Measurements from ENCODE around the gene SMAD1. TPM values are rescaled to one million over a fixed set of nuclear protein-coding genes. Genes with fewer than 3 reads are reported as not detected.

The SMAD1 gene
- total RNA-seq, 1 donor: 33.2 TPM

- TF ChIP-seq CTCF (IDR thresholded peaks at IDR 0.05; ENCODE audit: insufficient read depth, low read depth, low read length): no peak
- DNase-seq (ENCODE audit: low read depth): no peak
- no peak overlapping the region for H3K4me3 ChIP-seq (ENCODE audit: low read depth, low read length)
Observed at GRCh38 chr4:145473203-145473602, 8.4 kb upstream of the SMAD1 start.

- no peak overlapping the region for H3K4me3 ChIP-seq (ENCODE audit: low read depth, low read length)
- no peak for DNase-seq (ENCODE audit: low read depth)
- TF ChIP-seq CTCF (IDR thresholded peaks at IDR 0.05; ENCODE audit: insufficient read depth, low read depth, low read length): no peak
Observed at GRCh38 chr4:145480257-145480656, 1.4 kb upstream of the SMAD1 start.

GRCh38 chr4:145481942-145482208 is 222 bp downstream of the SMAD1 start:
- H3K4me3 ChIP-seq (ENCODE audit: low read depth, low read length): peak overlapping the region; percentile 74
- TF ChIP-seq CTCF (IDR thresholded peaks at IDR 0.05; ENCODE audit: insufficient read depth, low read depth, low read length): no peak
- DNase-seq (ENCODE audit: low read depth): no peak

GRCh38 chr4:145482209-145483037 is 770 bp downstream of the SMAD1 start:
- no peak for TF ChIP-seq CTCF (IDR thresholded peaks at IDR 0.05; ENCODE audit: insufficient read depth, low read depth, low read length)
- peak overlapping the region; percentile 74 for H3K4me3 ChIP-seq (ENCODE audit: low read depth, low read length)
- DNase-seq (ENCODE audit: low read depth): peak; percentile 84

GRCh38 chr4:145483514-145483913 is 1.9 kb downstream of the SMAD1 start:
- no peak for TF ChIP-seq CTCF (IDR thresholded peaks at IDR 0.05; ENCODE audit: insufficient read depth, low read depth, low read length)
- no peak for DNase-seq (ENCODE audit: low read depth)
- H3K4me3 ChIP-seq (ENCODE audit: low read depth, low read length): peak overlapping the region; percentile 74

- no peak for DNase-seq (ENCODE audit: low read depth)
- no peak overlapping the region for H3K4me3 ChIP-seq (ENCODE audit: low read depth, low read length)
- no peak for TF ChIP-seq CTCF (IDR thresholded peaks at IDR 0.05; ENCODE audit: insufficient read depth, low read depth, low read length)
Observed at GRCh38 chr4:145484225-145484846, 2.7 kb downstream of the SMAD1 start.

Measured in fibroblast of villous mesenchyme (primary cell).